Sigmoid colon (tissue), 4 donors: ENCODE data around the gene PIGW.

Source experiments
- POLR2A ChIP-seq, 2 donors: fragments of 450-650 bp; IDR thresholded peaks; one replicate each; pipeline ENCODE4 v1.6.1; 2016; ENCODE audit warnings: antibody characterized with exemption in 2 of 2, mild to moderate bottlenecking in 2 of 2, moderate library complexity in 2 of 2
- POLR2AphosphoS5 ChIP-seq, 4 donors: sonication (generic); formaldehyde crosslinking; IDR thresholded peaks; one replicate each; pipeline ENCODE4 v1.6.1; 2017; ENCODE audit warnings: antibody characterized with exemption in 4 of 4
- TF ChIP-seq, protein P1 (sequence below), 4 experiments: fragments of 450-650 bp in 3 of 4; fragments of 200-600 bp in 1 of 4; IDR thresholded peaks; one replicate each; pipeline ENCODE4 v1.5.1; 2016 to 2019; ENCODE audit warnings: antibody characterized with exemption in 4 of 4, mild to moderate bottlenecking in 3 of 4, moderate library complexity in 2 of 4

DNA sequence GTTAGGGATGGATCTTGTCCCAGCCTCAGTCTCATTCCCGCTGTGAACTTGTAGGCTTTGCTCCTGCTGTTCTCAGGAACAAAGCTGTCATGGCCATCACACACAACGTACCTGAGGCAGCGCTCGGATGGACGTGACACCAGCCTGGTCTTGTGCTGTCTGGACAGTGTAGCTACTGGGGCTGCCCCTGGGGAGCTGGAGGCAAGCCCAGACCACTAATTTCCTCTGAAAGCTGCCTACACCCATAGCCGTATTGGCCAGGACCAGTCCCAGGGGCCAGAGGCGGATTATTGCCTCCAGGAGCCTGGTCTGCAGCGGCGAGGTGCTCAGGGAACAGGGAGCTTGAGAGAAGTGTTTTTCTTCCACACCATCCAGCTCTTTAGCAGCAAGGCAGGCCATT is 36.6 kb upstream of the PIGW start:
- TF ChIP-seq, protein P1, sequence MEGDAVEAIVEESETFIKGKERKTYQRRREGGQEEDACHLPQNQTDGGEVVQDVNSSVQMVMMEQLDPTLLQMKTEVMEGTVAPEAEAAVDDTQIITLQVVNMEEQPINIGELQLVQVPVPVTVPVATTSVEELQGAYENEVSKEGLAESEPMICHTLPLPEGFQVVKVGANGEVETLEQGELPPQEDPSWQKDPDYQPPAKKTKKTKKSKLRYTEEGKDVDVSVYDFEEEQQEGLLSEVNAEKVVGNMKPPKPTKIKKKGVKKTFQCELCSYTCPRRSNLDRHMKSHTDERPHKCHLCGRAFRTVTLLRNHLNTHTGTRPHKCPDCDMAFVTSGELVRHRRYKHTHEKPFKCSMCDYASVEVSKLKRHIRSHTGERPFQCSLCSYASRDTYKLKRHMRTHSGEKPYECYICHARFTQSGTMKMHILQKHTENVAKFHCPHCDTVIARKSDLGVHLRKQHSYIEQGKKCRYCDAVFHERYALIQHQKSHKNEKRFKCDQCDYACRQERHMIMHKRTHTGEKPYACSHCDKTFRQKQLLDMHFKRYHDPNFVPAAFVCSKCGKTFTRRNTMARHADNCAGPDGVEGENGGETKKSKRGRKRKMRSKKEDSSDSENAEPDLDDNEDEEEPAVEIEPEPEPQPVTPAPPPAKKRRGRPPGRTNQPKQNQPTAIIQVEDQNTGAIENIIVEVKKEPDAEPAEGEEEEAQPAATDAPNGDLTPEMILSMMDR (IDR thresholded peaks at IDR 0.05): no peak
- TF ChIP-seq POLR2A (IDR thresholded peaks at IDR 0.05) (no peak), POLR2AphosphoS5 (IDR thresholded peaks at IDR 0.05) (no peak)
